ENCODE results near the gene BCAR3. TPM values are rescaled to one million over a fixed set of nuclear protein-coding genes. Genes with fewer than 3 reads are reported as not detected.
A peak's percentile ranks its signal among the peaks of the same experiment; 100 is the strongest.

The BCAR3 gene
- total and polyA plus RNA-seq, 2 donors from 2014 or later: 25.4 to 28.4 TPM

GRCh38 chr1:93671099-93671621 is 10.5 kb downstream of the BCAR3 start:
- no peak overlapping the region for H3K27ac ChIP-seq (ENCODE audit: low read depth in 2 of 2, low read length in 2 of 2)
- H3K9ac ChIP-seq (ENCODE audit: low read length in 3 of 3): no peak overlapping the region
- DNase-seq (no peak), FAIRE-seq (no peak)
- intact Hi-C loops (cut with DNase I): no loop called here
- no peak overlapping the region for H3K4me3 ChIP-seq (ENCODE audit: low read length in 3 of 3)
- H3K27me3 ChIP-seq (ENCODE audit: control insufficient read depth, insufficient read depth, low read length): no peaks in the 10 kb centered on the region
- H3K36me3 ChIP-seq (ENCODE audit: control insufficient read depth in 2 of 3, insufficient read depth in 3 of 3, low read length in 3 of 3): no peaks in the 10 kb centered on the region
- no peaks in the 10 kb centered on the region for H3K9me3 ChIP-seq (ENCODE audit: control insufficient read depth in 2 of 3, insufficient read depth in 1 of 3, low read length in 3 of 3)
- peaks cover 0 to 50% (median 33%) of the 10 kb centered on the region in 3 donors for H3K4me1 ChIP-seq (ENCODE audit: control insufficient read depth in 2 of 3, insufficient read depth in 2 of 3, low read depth in 1 of 3, low read length in 3 of 3)
- no peak for TF ChIP-seq CTCF (IDR thresholded peaks at IDR 0.05; ENCODE audit: borderline replicate concordance, extremely low read depth, insufficient read depth)

DNA sequence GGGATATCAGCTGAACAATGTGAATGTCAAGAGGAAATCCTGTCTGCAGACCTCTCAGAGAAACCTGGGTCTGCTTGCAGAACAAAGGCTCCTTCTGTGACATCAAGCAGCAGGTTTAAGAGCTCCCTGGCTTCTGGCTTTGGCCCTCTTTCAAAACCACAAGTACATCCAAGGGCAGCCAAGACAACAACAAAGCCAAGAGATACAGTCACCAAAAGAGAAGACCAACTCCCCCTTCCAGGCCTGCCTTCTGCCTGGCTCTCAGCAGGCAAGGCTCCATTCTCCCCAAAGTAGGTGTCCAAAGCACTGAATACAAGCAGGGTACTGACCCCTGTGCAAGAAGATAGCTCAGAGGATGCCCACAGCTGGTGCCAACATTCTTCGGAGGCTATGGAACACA is 11.5 kb downstream of the BCAR3 start:
- no peak for DNase-seq
- no peak for TF ChIP-seq CTCF (IDR thresholded peaks at IDR 0.05; ENCODE audit: borderline replicate concordance, extremely low read depth, insufficient read depth)
- Histone ChIP-seq H3K27me3 (ENCODE audit: control insufficient read depth, insufficient read depth, low read length) (no peaks in the 10 kb centered on the region), H3K9me3 (ENCODE audit: control insufficient read depth in 2 of 3, insufficient read depth in 1 of 3, low read length in 3 of 3) (no peaks in the 10 kb centered on the region), H3K36me3 (ENCODE audit: control insufficient read depth in 2 of 3, insufficient read depth in 3 of 3, low read length in 3 of 3) (no peaks in the 10 kb centered on the region), H3K9ac (ENCODE audit: low read length in 3 of 3) (no peak overlapping the region), H3K4me1 (ENCODE audit: control insufficient read depth in 2 of 3, insufficient read depth in 2 of 3, low read depth in 1 of 3, low read length in 3 of 3) (peaks cover 0 to 48% (median 26%) of the 10 kb centered on the region in 3 donors), H3K27ac (ENCODE audit: low read depth in 2 of 2, low read length in 2 of 2) (peak overlapping the region in 1 of 2 donors; percentile 16), H3K4me3 (ENCODE audit: low read length in 3 of 3) (no peak overlapping the region)
- no peak for FAIRE-seq
- intact Hi-C loops (cut with DNase I): no loop called here

- no peak for DNase-seq
- Histone ChIP-seq H3K4me3 (ENCODE audit: low read length in 3 of 3) (no peak overlapping the region), H3K36me3 (ENCODE audit: control insufficient read depth in 2 of 3, insufficient read depth in 3 of 3, low read length in 3 of 3) (no peaks in the 10 kb centered on the region), H3K27ac (ENCODE audit: low read depth in 2 of 2, low read length in 2 of 2) (no peak overlapping the region), H3K27me3 (ENCODE audit: control insufficient read depth, insufficient read depth, low read length) (no peaks in the 10 kb centered on the region), H3K4me1 (ENCODE audit: control insufficient read depth in 2 of 3, insufficient read depth in 2 of 3, low read depth in 1 of 3, low read length in 3 of 3) (peaks cover 0 to 42% (median 24%) of the 10 kb centered on the region in 3 donors), H3K9me3 (ENCODE audit: control insufficient read depth in 2 of 3, insufficient read depth in 1 of 3, low read length in 3 of 3) (no peaks in the 10 kb centered on the region), H3K9ac (ENCODE audit: low read length in 3 of 3) (no peak overlapping the region)
- FAIRE-seq: no peak
- no peak for TF ChIP-seq CTCF (IDR thresholded peaks at IDR 0.05; ENCODE audit: borderline replicate concordance, extremely low read depth, insufficient read depth)
- intact Hi-C loops (cut with DNase I): no loop called here
Measured at GRCh38 chr1:93669369-93669768, 12.3 kb downstream of the BCAR3 start.

- H3K27me3 ChIP-seq (ENCODE audit: control insufficient read depth, insufficient read depth, low read length): no peaks in the 10 kb centered on the region
- no peaks in the 10 kb centered on the region for H3K9me3 ChIP-seq (ENCODE audit: control insufficient read depth in 2 of 3, insufficient read depth in 1 of 3, low read length in 3 of 3)
- no peak overlapping the region for H3K27ac ChIP-seq (ENCODE audit: low read depth in 2 of 2, low read length in 2 of 2)
- H3K36me3 ChIP-seq (ENCODE audit: control insufficient read depth in 2 of 3, insufficient read depth in 3 of 3, low read length in 3 of 3): no peaks in the 10 kb centered on the region
- FAIRE-seq (no peak), DNase-seq (no peak)
- no peak overlapping the region for H3K4me3 ChIP-seq (ENCODE audit: low read length in 3 of 3)
- H3K4me1 ChIP-seq (ENCODE audit: control insufficient read depth in 2 of 3, insufficient read depth in 2 of 3, low read depth in 1 of 3, low read length in 3 of 3): peaks cover 0 to 38% (median 24%) of the 10 kb centered on the region in 3 donors
- TF ChIP-seq CTCF (IDR thresholded peaks at IDR 0.05; ENCODE audit: borderline replicate concordance, extremely low read depth, insufficient read depth): no peak
- no peak overlapping the region for H3K9ac ChIP-seq (ENCODE audit: low read length in 3 of 3)
- intact Hi-C loops (cut with DNase I): no loop called here
Measured at GRCh38 chr1:93668951-93669350, 12.7 kb downstream of the BCAR3 start.

Measured in kidney (tissue), 14 donors.